ENCODE results near the gene SH3GLB1. TPM values are rescaled to one million over a fixed set of nuclear protein-coding genes. Genes with fewer than 3 reads are reported as not detected.

The SH3GLB1 gene
- total RNA-seq, 3 donors from 2014 or later, result 40.8 to 51.1 (median 42.1) TPM

Other genes starting within 250 kb of the SH3GLB1 start
- gene CLCA1, start 235.6 kb upstream of the SH3GLB1 start, total RNA-seq, result under 1 TPM; 0.08 to 0.13 (median 0.08) TPM
- under 1 TPM in 1 of 3 donors, not detected in 2; 0.05 TPM for gene CLCA4, start 157.5 kb upstream of the SH3GLB1 start, total RNA-seq
- 100 to 1,000 TPM; 193 to 211 (median 204) TPM for gene SELENOF, start 209.6 kb downstream of the SH3GLB1 start, total RNA-seq
- gene HS2ST1, start 210.1 kb downstream of the SH3GLB1 start, total RNA-seq, result 10 to 100 TPM; 15.0 to 18.0 (median 16.3) TPM

All from activated T-cell treated with anti-CD3 and anti-CD28 coated beads, Interleukin-2, amount 50 U/mL, for 4 hours (primary cell).